Measurements from ENCODE around the gene SCG3.

The SCG3 gene

GRCh38 chr15:51677452-51677851 lies 3.9 kb upstream of the SCG3 start:
- no peak for DNase-seq (ENCODE audit: low spot score)

GRCh38 chr15:51678096-51678495 lies 3.2 kb upstream of the SCG3 start:
- no peak for DNase-seq (ENCODE audit: low spot score)

- no peak for DNase-seq (ENCODE audit: low spot score)
Observed at GRCh38 chr15:51680321-51680720, 982 bp upstream of the SCG3 start.

GRCh38 chr15:51687565-51687964 lies 6.3 kb downstream of the SCG3 start:
- DNase-seq (ENCODE audit: low spot score) = no peak

GRCh38 chr15:51688863-51689262 lies 7.6 kb downstream of the SCG3 start:
- DNase-seq (ENCODE audit: low spot score) = no peak

- DNase-seq (ENCODE audit: low spot score) = no peak
Observed at GRCh38 chr15:51692154-51692553, 10.9 kb downstream of the SCG3 start.

GRCh38 chr15:51696566-51696965 lies 15.3 kb downstream of the SCG3 start:
- no peak for DNase-seq (ENCODE audit: low spot score)

- DNase-seq (ENCODE audit: low spot score) = no peak
Observed at GRCh38 chr15:51697163-51697562, 15.9 kb downstream of the SCG3 start.

- no peak for DNase-seq (ENCODE audit: low spot score)
Observed at GRCh38 chr15:51699373-51699772, 18.1 kb downstream of the SCG3 start.

GRCh38 chr15:51702710-51703109 lies 21.4 kb downstream of the SCG3 start:
- DNase-seq (ENCODE audit: low spot score) = no peak

GRCh38 chr15:51706291-51706690 lies 25.0 kb downstream of the SCG3 start:
- DNase-seq (ENCODE audit: low spot score) = no peak

- DNase-seq (ENCODE audit: low spot score) = no peak
Observed at GRCh38 chr15:51706926-51707608, 25.8 kb downstream of the SCG3 start.

GRCh38 chr15:51708013-51708412 lies 26.7 kb downstream of the SCG3 start:
- no peak for DNase-seq (ENCODE audit: low spot score)

- DNase-seq (ENCODE audit: low spot score) = no peak
Observed at GRCh38 chr15:51709031-51709430, 27.7 kb downstream of the SCG3 start.

GRCh38 chr15:51714162-51714561 lies 32.9 kb downstream of the SCG3 start:
- peak; percentile 72 for DNase-seq (ENCODE audit: low spot score)

- no peak for DNase-seq (ENCODE audit: low spot score)
Observed at GRCh38 chr15:51714911-51715310, 33.6 kb downstream of the SCG3 start.

- DNase-seq (ENCODE audit: low spot score) = no peak
Observed at GRCh38 chr15:51718219-51718618, 36.9 kb downstream of the SCG3 start.

- no peak for DNase-seq (ENCODE audit: low spot score)
Observed at GRCh38 chr15:51718746-51719145, 37.4 kb downstream of the SCG3 start.

GRCh38 chr15:51720201-51720995 lies 39.1 kb downstream of the SCG3 start:
- DNase-seq (ENCODE audit: low spot score) = no peak

GRCh38 chr15:51721199-51721960 lies 40.1 kb downstream of the SCG3 start:
- no peak for DNase-seq (ENCODE audit: low spot score)

- no peak for DNase-seq (ENCODE audit: low spot score)
Observed at GRCh38 chr15:51724199-51724598, 42.9 kb downstream of the SCG3 start.

GRCh38 chr15:51724673-51725072 lies 43.4 kb downstream of the SCG3 start:
- DNase-seq (ENCODE audit: low spot score) = no peak
